ENCODE data around the gene GALNT9.

GALNT9 gene

GRCh38 chr12:132178801-132179401 lies 150.5 kb downstream of the GALNT9 start:
- no peak for DNase-seq

DNA sequence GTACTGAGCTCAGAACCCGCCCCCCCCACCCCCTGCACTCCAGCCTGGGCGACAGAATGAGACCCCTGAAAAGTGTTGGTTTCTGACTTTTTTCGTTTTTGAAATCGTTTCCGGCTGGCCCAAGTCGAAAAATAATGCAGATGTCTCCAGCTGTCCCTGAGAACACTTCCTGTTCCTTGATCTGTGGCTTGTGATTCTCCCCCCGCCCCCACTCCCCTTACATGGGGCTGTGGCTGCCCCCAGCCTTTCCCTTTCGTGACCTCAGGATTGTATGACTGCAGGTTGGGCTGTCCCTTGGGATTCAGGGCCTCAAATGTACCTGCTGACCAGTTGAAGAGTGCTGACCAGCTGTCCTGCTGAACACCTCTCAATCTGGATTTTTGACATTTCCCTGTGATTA lies 151.1 kb downstream of the GALNT9 start:
- no peak for DNase-seq

DNA sequence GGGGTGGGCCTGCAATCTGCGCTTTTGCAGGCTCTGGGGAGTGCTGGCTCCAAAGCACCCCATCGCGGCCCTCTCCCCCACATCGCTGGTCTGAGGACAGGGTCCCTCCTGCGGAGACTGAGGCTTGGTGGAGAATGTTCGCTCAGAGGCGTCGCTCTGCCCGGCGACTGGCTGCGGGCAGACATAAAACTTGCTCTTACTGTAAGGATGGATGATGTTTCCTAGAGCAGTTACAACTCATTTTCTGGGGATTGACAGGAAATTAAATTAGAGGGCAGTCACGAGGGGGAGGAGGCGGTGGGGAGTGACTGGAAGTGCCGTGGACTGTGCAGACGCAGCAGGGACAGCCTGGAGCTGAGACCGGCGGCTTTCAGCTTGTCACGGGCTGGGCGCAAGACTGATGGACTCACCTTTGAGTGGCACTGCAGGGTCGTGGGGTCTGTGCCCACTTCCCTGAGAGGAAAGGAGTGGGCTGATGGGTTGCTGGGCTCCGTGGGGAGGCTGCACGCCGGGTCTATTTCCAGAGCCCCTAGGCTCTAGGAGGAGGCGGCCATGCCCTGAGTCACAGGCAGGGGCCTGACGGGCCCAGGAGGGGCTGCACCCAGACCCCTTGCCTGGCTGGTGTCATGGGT lies 152.4 kb downstream of the GALNT9 start:
- DNase-seq: no peak

- DNase-seq: no peak
Observed at GRCh38 chr12:132176385-132176919, 152.9 kb downstream of the GALNT9 start.

DNA sequence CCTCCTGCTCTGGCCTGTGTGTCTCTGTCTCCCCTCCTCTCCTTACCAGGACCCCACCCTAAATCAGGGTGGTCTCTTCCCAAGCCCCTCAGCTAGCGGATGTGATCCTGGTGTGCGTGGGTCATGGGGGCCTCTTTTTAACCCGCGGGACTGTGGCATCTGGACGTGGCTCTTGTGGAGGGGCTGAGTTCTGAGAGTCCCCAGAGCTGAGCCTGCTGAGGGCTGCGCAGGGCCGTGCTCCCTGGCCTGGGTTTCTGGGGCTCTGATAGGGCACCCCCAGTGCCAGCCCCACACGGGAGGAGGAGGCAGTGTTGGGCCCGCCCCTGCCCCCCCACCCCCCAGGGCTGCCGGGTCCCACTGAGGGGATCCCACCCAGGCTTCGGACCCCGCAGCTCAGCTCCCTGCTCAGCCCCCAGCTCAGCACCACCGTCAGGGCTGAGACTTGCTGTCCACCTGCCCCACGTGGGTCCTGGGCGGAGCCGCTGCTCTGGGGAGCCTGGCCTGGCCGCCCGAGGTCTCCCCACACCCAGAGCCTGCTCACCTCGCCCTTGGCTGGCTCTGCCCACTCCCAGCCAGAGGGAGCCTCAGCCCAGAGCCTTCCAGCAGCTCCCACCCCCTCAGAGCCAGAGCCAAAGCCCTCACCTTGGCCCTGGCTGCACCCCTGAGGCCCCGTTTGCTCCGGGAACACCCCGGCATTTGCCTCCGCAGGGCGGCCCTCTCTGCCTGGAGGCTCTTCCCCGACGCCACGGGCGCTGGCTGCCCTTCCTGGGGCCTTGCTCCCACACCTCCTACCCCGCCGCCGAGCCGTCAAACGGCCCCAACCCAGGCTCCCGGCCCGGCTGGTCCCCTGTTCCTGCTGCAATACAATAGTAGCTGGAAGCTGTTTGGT lies 153.6 kb downstream of the GALNT9 start:
- DNase-seq: no peak

DNA sequence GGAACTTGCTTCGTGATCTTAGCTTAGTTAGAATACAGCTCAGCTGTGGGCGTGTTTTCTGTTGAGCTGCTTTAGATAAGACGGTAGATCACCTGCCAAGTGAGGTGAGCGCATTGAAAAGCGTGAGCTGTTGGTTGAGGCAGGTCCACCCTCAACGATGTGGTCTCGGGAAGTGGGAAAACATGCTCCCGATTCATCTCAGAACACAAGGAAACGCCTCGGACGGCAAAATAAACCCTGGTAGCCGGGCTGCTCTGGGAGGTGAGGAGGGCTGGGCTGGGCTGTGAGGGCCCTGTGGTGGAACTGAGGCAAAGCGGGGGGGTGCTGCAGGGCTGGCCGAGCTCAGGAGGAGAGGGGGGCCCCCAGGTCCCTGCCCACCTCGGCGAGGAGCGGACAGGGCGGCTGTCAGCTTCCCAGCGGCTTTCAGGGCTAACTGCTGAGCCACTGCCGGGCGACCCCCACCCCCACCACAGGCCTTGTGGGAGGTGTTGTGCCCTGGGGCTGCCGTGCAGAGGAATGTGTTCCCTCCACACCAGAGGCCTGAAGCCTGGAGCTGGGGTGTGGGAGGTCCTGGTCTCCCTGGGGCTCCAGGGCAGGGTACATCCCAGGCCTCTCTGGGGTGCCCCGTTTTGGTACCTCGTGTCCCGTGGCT lies 154.4 kb downstream of the GALNT9 start:
- no peak for DNase-seq

DNA sequence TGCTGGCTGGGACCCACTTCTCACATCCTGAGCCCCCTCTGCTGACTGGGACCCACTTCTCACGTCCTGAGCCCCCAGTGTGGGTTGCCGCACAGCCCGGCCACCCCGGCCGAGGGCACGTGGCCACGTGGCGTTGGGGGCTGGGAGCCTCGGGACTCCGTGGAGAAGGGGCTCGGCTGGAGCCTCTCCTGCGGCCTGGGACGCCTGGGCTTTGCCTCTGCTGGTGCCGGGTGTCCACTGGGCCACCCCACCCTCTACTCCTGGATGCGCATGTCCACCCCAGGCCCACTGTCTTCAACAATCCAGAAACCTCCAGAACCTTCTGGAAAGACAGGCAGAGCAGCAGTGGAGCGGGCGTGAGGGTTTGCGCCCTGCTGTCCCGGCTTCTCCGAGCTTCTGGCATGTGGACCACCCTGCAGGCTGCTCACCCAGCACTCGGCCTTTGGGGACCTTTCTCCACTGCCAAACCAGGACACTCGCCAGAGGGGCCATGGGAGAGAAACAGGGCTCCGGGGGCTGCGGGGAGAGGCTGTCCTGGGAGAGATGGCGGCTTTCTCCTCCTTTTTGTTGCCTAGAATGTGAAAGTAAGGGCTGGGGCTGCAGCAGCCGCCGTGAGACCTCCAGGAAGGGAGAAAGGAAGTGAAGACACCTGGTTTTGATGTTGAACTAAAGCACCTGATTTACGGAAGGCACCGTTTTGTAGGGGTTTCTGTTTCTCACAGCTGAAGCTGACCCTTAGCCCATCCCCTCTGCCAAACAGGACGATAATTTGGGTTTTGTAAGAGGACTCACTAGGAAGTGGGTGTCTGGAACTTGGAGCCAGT lies 155.2 kb downstream of the GALNT9 start:
- DNase-seq: no peak

- DNase-seq: no peak
Observed at GRCh38 chr12:132173135-132174014, 156.0 kb downstream of the GALNT9 start.

GRCh38 chr12:132172619-132173018 lies 156.8 kb downstream of the GALNT9 start:
- DNase-seq: no peak

GRCh38 chr12:132171968-132172521 lies 157.3 kb downstream of the GALNT9 start:
- no peak for DNase-seq

DNA sequence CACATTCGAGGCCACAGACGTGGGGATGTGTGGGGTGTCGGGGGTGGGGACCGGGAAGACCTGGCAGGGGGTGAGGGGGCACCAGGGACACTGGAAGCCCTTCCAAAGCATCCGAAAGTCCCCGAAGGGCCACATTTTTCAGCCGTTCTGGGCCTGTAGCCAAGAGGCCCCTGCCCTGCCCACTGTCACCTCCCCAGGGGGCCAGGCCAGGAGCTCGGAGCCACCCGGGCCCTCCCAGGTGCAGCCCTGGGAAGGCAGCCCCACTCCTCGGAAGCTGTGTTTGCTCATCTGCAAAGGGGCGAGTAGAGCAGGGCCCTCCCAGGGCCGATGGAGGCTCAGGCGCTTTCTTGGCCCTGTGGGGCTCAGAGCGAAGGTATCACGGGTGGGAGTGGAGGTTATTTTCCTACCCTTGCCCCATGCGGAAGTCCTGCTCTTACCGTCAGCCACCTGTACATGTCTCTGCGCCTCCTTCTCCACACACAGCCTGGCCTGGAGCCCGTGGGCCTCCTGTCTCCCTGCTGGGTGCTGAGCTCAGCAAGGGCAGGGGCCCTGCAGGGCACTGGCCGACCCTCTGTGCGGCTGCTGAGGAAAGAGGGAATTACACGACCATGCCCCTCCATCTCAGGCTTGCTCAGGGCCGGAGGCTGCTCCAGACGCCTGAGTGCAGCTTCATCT lies 158.0 kb downstream of the GALNT9 start:
- no peak for DNase-seq

DNA sequence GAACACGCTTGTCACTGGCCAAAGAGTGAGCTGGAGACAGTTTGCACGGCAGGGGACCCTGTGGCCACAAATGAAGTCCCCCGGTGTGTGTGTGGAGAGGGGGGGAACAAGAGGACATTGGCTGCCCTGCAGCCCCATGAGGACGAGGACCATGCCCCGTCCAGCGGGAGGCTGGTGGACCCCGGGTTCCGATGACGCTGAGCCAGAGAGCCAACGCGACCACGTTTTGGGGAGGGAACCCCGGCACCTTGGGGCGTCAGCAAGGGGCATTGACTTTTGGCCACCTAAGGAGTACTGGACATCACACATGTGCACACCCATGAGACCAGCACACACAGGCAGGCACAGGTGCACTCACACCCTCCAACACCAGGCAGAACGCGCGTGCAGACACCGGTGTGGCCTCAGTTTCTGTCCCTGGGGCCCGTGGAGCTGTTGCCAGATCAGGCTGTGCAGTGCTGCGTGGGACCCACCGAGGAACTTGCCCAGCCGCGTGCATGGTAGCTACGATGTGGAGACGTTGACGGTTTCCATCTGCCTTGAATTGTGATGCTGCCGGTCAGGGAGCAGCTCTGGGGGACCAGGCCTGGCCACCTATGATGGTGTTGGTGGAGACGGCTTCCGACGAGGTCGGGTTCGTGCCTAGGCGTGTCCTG lies 158.6 kb downstream of the GALNT9 start:
- no peak for DNase-seq

GRCh38 chr12:132170094-132170636 lies 159.2 kb downstream of the GALNT9 start:
- DNase-seq: no peak

DNA sequence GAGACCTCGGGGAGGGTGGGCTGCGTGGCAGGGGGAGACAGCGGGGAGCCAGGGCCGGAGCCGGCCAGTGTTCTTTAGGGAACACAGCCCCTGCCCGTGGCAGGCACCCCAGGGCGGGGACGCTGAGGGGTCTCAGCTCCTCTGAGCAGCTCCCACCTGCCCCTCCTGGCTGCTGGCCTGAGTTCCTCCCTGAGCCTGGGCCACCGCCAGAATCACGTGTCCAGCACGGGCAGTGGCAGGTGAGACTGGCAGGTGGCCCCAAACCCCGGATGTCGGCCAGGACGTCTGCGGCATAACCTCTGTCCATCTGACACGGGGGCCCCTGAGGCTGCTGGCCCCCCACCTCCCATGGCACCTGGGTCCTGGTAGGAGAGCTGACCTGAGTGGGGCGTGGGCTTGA lies 160.0 kb downstream of the GALNT9 start:
- DNase-seq: no peak

DNA sequence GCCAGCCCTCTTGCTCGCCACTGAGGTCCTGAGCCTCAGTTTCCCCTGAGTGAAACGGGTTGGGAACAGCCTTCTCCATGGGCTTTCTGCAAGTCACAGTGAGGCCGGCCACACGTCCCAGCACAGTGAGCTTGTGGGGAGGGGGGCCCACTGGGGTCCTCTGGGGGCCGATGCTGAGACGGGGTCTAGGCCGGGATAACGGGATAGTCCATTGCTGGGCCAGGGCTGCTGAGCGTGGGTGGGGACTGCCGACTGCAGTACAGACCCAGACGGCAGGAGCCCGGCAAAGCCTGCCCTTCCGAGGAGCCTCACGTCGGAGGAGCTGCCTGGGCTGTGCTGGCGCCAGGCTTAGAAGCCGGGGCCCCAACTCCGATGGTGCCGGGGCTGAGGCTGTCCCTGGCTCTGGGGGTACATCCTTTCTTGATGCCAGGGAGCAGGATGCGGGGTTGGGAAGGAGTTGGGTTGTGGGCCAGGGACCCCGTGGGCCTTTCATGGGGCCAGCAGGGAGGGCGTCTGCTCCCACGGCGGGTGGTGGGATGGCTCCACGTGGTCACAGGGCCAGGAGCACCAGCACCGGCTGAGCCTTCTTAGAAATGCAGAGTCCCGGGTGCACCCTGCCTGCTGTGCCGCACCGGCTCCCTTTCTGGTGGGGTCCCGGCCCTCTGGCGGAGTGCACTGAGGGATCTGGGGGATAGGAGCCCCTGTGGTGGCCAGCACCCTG lies 160.9 kb downstream of the GALNT9 start:
- no peak for DNase-seq

DNA sequence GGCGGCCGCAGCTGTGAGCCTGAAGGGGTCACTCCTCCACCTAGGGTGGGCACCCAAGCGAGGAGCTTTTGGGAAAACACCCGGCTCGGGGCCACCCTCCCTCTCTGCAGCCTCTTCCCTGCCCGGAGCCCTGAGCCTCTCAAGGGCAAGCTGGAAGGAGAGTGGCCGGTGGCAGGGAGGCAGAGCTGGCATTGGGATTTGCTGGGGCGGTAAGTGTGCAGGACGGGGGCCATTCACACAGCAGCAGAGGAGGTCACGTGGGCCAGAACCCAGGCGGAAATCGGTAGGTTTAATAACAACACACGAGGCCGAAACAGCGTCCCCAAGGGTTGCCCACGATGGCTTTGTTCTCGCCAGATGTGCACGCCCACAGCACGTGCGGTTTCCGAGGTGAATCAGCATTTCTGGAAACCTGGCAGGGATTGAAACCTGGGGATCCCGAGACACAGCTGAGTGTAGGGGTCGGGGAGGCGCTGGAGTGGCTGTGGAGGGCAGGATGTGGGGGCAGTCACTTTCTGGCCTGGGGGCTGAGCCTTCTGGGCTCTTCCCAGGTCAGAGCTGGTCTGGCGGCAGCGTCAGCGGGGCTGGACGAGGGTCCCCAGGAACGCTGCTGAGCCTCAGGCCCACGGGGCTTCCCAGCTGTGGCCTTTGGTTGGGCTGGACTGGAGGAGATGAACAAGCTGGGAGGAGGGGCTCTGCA lies 161.6 kb downstream of the GALNT9 start:
- DNase-seq: no peak

GRCh38 chr12:132166801-132167591 lies 162.4 kb downstream of the GALNT9 start:
- no peak for DNase-seq
